Fibroblast of lung (primary cell): ENCODE measurements around the gene ITIH3. TPM values are rescaled to one million over a fixed set of nuclear protein-coding genes. Genes with fewer than 3 reads are reported as not detected.
A peak's percentile ranks its signal among the peaks of the same experiment; 100 is the strongest.

Source experiments
- DNase-seq, 2 donors: peaks; one replicate each; pipeline versions ENCODE4 v3.0.0 to v3.0.0-alpha.2; 2010; ENCODE audit warnings: low read depth in 2 of 2
- H2AFZ ChIP-seq: 2 replicates; pipeline ENCODE4 v1.5.1; 2012; ENCODE audit warnings: low read length, control low read depth, inconsistent platforms
- H3K27ac ChIP-seq: 2 replicates; pipeline ENCODE4 v1.5.1; 2011; ENCODE audit warnings: low read length, control low read depth; ENCODE audit not compliant: insufficient read depth
- H3K27me3 ChIP-seq: 2 replicates; pipeline ENCODE4 v1.5.1; 2011; ENCODE audit warnings: mild to moderate bottlenecking, low read length; ENCODE audit not compliant: control insufficient read depth, insufficient read depth
- H3K36me3 ChIP-seq: 2 replicates; pipeline ENCODE4 v1.5.1; 2011; ENCODE audit warnings: low read length; ENCODE audit not compliant: control insufficient read depth, insufficient read depth
- H3K4me1 ChIP-seq: 2 replicates; pipeline ENCODE4 v1.5.1; 2011; ENCODE audit warnings: low read length; ENCODE audit not compliant: control insufficient read depth, insufficient read depth; ENCODE audit errors: extremely low read depth
- H3K4me2 ChIP-seq: 2 replicates; pipeline ENCODE4 v1.5.1; 2011; ENCODE audit warnings: low read length, control low read depth; ENCODE audit not compliant: insufficient read depth; ENCODE audit errors: extremely low read depth
- H3K4me3 ChIP-seq, 4 experiments: fragments of 200-600 bp in 1 of 4; sonication (generic) in 1 of 4; replicated peaks in 1 of 4; 2 replicates each; pipeline ENCODE4 v1.5.1; 2011 to 2016; ENCODE audit warnings: low read length in 4 of 4, low read depth in 3 of 4, mild to moderate bottlenecking in 3 of 4, control low read depth in 2 of 4, inconsistent platforms in 1 of 4, mixed read lengths in 1 of 4; ENCODE audit not compliant: insufficient read depth in 1 of 4; ENCODE audit errors: control extremely low read depth in 1 of 4
- H3K79me2 ChIP-seq: 2 replicates; pipeline ENCODE4 v1.5.1; 2012; ENCODE audit warnings: mild to moderate bottlenecking, low read length, inconsistent platforms; ENCODE audit not compliant: control insufficient read depth, insufficient read depth
- H3K9ac ChIP-seq: 2 replicates; pipeline ENCODE4 v1.5.1; 2011; ENCODE audit warnings: mild to moderate bottlenecking, low read length, control low read depth; ENCODE audit not compliant: insufficient read depth
- H3K9me3 ChIP-seq: 2 replicates; pipeline ENCODE4 v1.5.1; 2012; ENCODE audit warnings: low read depth, low read length; ENCODE audit not compliant: control insufficient read depth, insufficient read depth
- H4K20me1 ChIP-seq: 2 replicates; pipeline ENCODE4 v1.5.1; 2011; ENCODE audit warnings: low read length; ENCODE audit not compliant: control insufficient read depth, insufficient read depth; ENCODE audit errors: extremely low read depth
- CTCF ChIP-seq, 2 donors: IDR thresholded peaks in 1 of 2; conservative IDR thresholded peaks in 1 of 2; 1 replicate in 1 of 2; 2 replicates in 1 of 2; pipeline ENCODE4 v1.5.1; 2011 to 2012; ENCODE audit warnings: low read length in 2 of 2, control low read depth in 1 of 2, inconsistent platforms in 1 of 2, low read depth in 1 of 2, mild to moderate bottlenecking in 1 of 2
- EZH2 ChIP-seq: IDR thresholded peaks from 2 replicates; pipeline ENCODE4 v1.5.1; 2012; ENCODE audit warnings: low read length, control low read depth, mild to moderate bottlenecking; ENCODE audit errors: missing control alignments
- polyA plus RNA-seq, 2 donors: library from polyadenylated mRNA; depleted of rRNA in 1 of 2; stranded (reverse) in 1 of 2; unstranded in 1 of 2; fragments of >200 nt; gene quantifications; 2 replicates each; pipeline ENCODE4 v1.2.1, GENCODE V29; 2011 to 2012; ENCODE audit warnings: missing spikeins in 1 of 2
- total RNA-seq: library from RNA; depleted of rRNA; stranded (reverse); fragments of >200 nt; gene quantifications from 2 replicates; pipeline ENCODE4 v1.2.1, GENCODE V29; 2014

ITIH3 gene
- total and polyA plus RNA-seq, 2 donors (not counting 1 experiment from before 2014, with no cell fraction given): 0.17 to 1.5 TPM

- H3K27ac ChIP-seq: no peak overlapping the region
- H3K4me3 ChIP-seq: no peak overlapping the region
- H3K4me2 ChIP-seq: no peak overlapping the region
- H4K20me1 ChIP-seq: no peaks in the 10 kb centered on the region
- H3K27me3 ChIP-seq: peaks cover 3% of the 10 kb centered on the region
- no peak overlapping the region for H2AFZ ChIP-seq
- H3K36me3 ChIP-seq: no peaks in the 10 kb centered on the region
- no peaks in the 10 kb centered on the region for H3K4me1 ChIP-seq
- no peaks in the 10 kb centered on the region for H3K9me3 ChIP-seq
- H3K79me2 ChIP-seq: no peaks in the 10 kb centered on the region
- no peak for DNase-seq
- TF ChIP-seq EZH2 (no peak), CTCF (conservative IDR thresholded peaks at IDR 0.05 in 1 of 2, IDR thresholded peaks at IDR 0.05 in 1 of 2; ENCODE audit: low read depth in 1 of 2, low read length in 2 of 2) (no peak)
- no peak overlapping the region for H3K9ac ChIP-seq
Observed at GRCh38 chr3:52795298-52795900, 803 bp downstream of the ITIH3 start.

DNA sequence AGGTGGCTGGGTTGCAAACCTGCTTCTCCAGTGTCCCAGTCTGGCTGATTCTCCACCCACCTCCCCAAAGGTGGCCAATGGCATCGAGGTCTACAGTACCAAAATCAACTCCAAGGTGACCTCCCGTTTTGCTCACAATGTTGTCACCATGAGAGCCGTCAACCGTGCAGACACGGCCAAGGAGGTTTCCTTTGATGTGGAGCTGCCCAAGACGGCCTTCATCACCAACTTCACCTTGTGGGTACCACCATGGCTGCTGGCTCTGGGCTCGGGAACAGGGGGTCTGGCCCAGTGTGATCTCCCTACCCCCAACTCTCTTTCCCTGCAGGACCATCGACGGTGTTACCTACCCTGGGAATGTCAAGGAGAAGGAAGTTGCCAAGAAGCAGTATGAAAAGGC lies 1.8 kb downstream of the ITIH3 start:
- TF ChIP-seq CTCF (conservative IDR thresholded peaks at IDR 0.05 in 1 of 2, IDR thresholded peaks at IDR 0.05 in 1 of 2; ENCODE audit: low read depth in 1 of 2, low read length in 2 of 2) (no peak), EZH2 (no peak)
- Histone ChIP-seq H3K79me2 (no peaks in the 10 kb centered on the region), H3K27ac (no peak overlapping the region), H3K9me3 (no peaks in the 10 kb centered on the region), H3K4me2 (no peak overlapping the region), H2AFZ (no peak overlapping the region), H3K9ac (no peak overlapping the region), H3K4me3 (no peak overlapping the region), H3K27me3 (peaks cover 2% of the 10 kb centered on the region), H3K4me1 (no peaks in the 10 kb centered on the region), H3K36me3 (no peaks in the 10 kb centered on the region), H4K20me1 (no peaks in the 10 kb centered on the region)
- DNase-seq: no peak

- Histone ChIP-seq H3K79me2 (no peaks in the 10 kb centered on the region), H3K27me3 (no peaks in the 10 kb centered on the region), H3K27ac (no peak overlapping the region), H3K4me2 (no peak overlapping the region), H3K36me3 (no peaks in the 10 kb centered on the region), H4K20me1 (no peaks in the 10 kb centered on the region), H3K9me3 (no peaks in the 10 kb centered on the region), H3K4me1 (no peaks in the 10 kb centered on the region), H2AFZ (no peak overlapping the region), H3K4me3 (no peak overlapping the region), H3K9ac (no peak overlapping the region)
- TF ChIP-seq EZH2 (no peak), CTCF (conservative IDR thresholded peaks at IDR 0.05 in 1 of 2, IDR thresholded peaks at IDR 0.05 in 1 of 2; ENCODE audit: low read depth in 1 of 2, low read length in 2 of 2) (no peak)
- peak in 1 of 2 donors; percentile 54 for DNase-seq
Observed at GRCh38 chr3:52798376-52798977, 3.9 kb downstream of the ITIH3 start.
